Activated naive CD4-positive, alpha-beta T cell treated with anti-CD3 and anti-CD28 coated beads, Interleukin-2, amount 50 U/mL, for 24 hours (primary cell): ENCODE data around the gene TEX101.

Source experiments
- H3K27ac Mint-ChIP-seq: one replicate; pipeline ENCODE4 v1.8.0; 2021; ENCODE audit warnings: mild to moderate bottlenecking, mixed read lengths
- H3K27me3 Mint-ChIP-seq: one replicate; pipeline ENCODE4 v1.8.0; 2021; ENCODE audit warnings: mixed read lengths
- H3K36me3 Mint-ChIP-seq: one replicate; pipeline ENCODE4 v1.8.0; 2021; ENCODE audit warnings: mixed read lengths
- H3K4me1 Mint-ChIP-seq: one replicate; pipeline ENCODE4 v1.8.0; 2021; ENCODE audit warnings: mixed read lengths
- H3K4me3 Mint-ChIP-seq: one replicate; pipeline ENCODE4 v1.8.0; 2021; ENCODE audit warnings: mild to moderate bottlenecking, mixed read lengths
- H3K9me3 Mint-ChIP-seq: one replicate; pipeline ENCODE4 v1.8.0; 2021; ENCODE audit warnings: mixed read lengths

Gene TEX101

DNA sequence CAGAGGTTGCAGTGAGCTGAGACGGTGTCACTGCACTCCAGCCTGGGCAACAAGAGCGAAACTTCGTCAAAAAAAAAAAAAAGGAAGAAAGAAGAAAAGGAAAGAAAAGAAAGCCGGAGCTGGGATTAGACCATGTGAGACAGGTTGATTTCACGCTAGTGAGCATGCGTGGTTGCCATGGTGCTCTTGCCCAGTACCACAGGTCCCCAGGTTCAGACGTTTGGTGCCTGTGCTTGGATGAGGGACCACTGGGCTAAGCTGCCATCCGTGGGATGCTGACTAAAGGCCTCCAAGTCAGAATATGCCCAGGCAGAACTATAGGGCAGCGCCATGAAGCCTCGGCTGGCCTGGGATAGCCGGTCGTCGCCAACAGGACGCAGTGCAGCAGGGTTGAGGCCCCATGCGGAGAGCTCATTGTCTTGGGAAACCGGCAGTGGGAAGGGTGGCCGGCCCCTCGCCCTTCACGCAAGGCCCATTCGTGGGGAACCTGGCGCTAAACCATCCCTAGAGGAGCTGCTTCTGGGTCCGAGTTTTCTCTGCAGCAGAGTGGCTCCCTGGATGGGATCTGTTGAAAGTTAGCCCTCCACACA is 7.2 kb upstream of the TEX101 start:
- Mint-ChIP-seq H3K4me1 (no peaks in the 10 kb centered on the region), H3K27me3 (no peaks in the 10 kb centered on the region), H3K9me3 (no peaks in the 10 kb centered on the region), H3K36me3 (peaks cover 4% of the 10 kb centered on the region), H3K4me3 (no peak overlapping the region), H3K27ac (no peak overlapping the region)

DNA sequence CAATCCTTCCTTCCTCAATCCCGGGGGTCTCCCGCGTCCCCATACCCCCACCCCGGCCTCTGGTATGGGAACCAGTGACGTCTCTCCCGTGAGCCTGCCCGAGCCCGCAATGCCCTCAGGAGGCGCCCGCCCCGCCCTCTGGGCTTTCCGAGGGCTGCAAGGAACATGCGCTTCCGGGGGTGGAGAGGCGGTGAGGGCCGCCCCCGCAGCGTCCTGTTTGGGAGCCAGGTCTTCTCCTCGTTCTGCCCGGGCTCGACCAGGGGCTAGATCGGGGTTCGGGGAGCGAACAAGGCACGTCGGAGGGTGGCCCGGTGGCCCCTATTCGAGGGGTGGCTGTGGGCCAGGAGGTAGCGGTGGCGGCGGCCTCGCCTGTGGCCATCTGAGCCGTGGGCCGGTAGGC is 6.6 kb upstream of the TEX101 start:
- Mint-ChIP-seq H3K4me3 (no peak overlapping the region), H3K27ac (no peak overlapping the region), H3K27me3 (no peaks in the 10 kb centered on the region)

DNA sequence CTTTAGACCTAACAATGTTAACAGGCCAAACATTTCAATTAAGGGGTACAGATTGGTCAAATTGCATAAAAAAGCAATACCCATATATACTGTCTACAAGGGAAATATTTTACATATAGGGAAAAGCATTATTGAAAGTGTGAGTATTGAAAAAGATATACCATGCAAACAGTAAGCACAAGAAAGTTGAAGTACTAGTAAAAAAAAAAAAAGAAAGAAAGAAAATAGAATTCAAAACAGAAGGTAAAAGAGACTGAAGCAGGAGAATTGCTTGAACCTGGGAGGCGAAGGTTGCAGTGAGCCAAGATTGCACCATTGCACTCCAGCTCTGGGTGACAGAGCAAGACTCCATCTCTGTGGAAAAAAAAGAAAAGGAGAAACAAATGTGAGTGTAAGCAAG is 5.3 kb upstream of the TEX101 start:
- H3K36me3 Mint-ChIP-seq: peaks cover 4% of the 10 kb centered on the region
- H3K4me1 Mint-ChIP-seq: no peaks in the 10 kb centered on the region
- no peaks in the 10 kb centered on the region for H3K9me3 Mint-ChIP-seq
- H3K27me3 Mint-ChIP-seq: no peaks in the 10 kb centered on the region
- H3K4me3 Mint-ChIP-seq: no peak overlapping the region
- H3K27ac Mint-ChIP-seq: no peak overlapping the region

More for the DNA sequence above, 6.6 kb upstream of the TEX101 start:
- Mint-ChIP-seq H3K9me3 (no peaks in the 10 kb centered on the region), H3K36me3 (peaks cover 4% of the 10 kb centered on the region), H3K4me1 (no peaks in the 10 kb centered on the region)

DNA sequence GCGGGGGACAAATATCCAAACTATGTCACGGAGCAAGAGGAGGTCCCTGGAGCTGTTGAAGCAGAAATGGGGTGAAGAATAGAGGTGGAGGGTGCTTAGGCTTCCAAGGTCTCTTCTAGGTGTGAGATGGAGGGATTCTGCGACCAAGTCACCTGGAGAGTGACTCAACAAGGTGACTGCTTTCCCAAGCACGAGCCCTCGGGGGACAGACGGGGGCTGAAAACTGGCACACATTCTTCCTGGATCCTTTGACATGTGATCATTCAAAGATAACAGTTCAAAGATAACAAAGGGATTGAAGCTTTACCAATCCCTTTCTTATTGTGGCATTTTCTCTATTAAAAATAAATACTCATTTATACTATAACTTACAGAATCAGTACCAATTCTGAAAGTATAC is 2.2 kb upstream of the TEX101 start:
- H3K9me3 Mint-ChIP-seq: no peaks in the 10 kb centered on the region
- no peak overlapping the region for H3K27ac Mint-ChIP-seq
- no peaks in the 10 kb centered on the region for H3K27me3 Mint-ChIP-seq
- H3K36me3 Mint-ChIP-seq: peaks cover 1% of the 10 kb centered on the region
- no peaks in the 10 kb centered on the region for H3K4me1 Mint-ChIP-seq
- H3K4me3 Mint-ChIP-seq: no peak overlapping the region

DNA sequence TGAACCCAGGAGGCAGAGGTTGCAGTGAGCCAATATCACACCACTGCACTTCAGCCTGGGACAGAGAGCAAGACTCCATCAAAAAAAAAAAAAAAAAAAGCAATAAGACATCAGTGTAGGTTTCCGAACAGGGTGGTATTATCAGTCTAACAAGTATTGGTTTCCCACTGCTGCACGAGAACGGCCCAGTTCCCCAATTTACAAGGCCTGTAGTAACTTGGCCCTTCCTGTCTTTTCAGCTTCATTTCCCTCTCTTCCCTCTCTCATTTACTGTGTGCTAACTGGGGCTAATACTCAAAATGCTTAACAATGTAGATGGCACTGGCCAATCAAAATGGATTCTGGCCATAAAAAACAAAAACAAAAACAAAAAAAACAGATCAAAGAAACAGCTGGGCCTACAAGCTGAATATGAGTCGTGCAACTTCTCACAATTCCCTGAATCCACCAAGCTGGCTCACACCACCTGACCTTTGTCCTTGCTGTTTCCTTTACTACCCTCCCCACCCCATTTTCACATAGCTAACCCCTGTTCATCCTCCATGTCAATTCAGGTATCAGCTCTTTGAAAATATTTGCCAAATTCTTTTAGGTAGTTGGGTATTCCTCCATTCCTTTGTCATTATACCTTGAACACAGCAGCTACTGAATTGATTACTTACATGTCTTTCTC is 2.4 kb downstream of the TEX101 start:
- H3K4me1 Mint-ChIP-seq: no peaks in the 10 kb centered on the region
- H3K9me3 Mint-ChIP-seq: no peaks in the 10 kb centered on the region
- no peaks in the 10 kb centered on the region for H3K27me3 Mint-ChIP-seq
- no peak overlapping the region for H3K27ac Mint-ChIP-seq
- no peak overlapping the region for H3K4me3 Mint-ChIP-seq
- H3K36me3 Mint-ChIP-seq: peaks cover 1% of the 10 kb centered on the region

DNA sequence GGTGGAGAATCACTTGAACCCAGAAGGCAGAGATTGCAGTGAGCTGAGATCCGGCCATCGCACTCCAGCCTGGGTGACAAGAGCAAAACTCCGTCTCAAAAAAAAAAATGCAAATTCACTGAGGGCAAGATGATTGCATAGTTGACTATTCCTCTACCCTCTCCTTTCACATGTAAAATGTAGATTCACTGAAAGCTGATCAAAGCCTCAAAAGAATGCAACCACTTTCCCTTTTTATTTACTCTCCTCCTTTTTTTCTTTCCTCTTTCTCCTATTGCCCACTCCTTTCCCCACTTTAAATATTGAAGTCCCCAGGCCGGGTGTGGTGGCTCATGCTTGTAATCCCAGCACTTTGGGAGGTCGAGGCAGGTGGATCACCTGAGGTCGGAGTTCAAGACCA is 6.3 kb downstream of the TEX101 start:
- Mint-ChIP-seq H3K4me1 (peaks cover 11% of the 10 kb centered on the region), H3K9me3 (no peaks in the 10 kb centered on the region), H3K27ac (no peak overlapping the region)

DNA sequence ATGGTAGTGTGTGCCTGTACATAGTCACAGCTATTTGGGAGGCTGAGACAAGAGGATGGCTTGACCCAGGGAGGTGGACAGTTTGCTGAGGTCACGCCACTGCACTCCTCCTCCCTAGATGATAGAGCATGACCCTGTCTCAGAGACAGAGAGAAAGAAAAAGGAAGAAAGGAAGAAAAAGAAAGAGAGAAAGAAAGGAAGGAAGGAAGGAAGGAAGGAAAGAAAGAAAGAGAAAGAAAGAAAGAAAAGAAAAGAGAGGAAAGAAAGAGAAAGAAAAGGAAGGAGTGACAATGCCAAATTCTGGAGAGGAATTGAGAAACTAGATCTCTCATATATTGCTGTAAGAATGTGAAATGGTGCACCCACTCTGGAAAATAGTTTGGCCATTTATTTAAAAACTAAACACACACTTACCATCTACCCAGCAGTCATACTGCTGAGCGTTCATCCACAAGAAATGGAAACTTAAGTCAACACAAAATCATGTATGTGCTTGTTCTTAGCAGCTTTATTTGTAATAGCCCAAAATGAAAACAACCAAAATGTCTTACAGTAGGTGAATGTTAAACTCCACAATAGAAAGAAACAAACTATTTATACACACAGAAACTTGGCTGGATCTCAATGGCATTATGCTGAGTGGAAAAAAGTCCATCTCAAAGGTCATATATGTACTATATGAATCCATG is 7.5 kb downstream of the TEX101 start:
- Mint-ChIP-seq H3K27ac (no peak overlapping the region), H3K4me3 (no peak overlapping the region), H3K36me3 (no peaks in the 10 kb centered on the region), H3K4me1 (peaks cover 11% of the 10 kb centered on the region), H3K27me3 (no peaks in the 10 kb centered on the region), H3K9me3 (no peaks in the 10 kb centered on the region)

More for the DNA sequence above, 6.3 kb downstream of the TEX101 start:
- no peaks in the 10 kb centered on the region for H3K27me3 Mint-ChIP-seq
- H3K4me3 Mint-ChIP-seq: no peak overlapping the region
- peaks cover 1% of the 10 kb centered on the region for H3K36me3 Mint-ChIP-seq

DNA sequence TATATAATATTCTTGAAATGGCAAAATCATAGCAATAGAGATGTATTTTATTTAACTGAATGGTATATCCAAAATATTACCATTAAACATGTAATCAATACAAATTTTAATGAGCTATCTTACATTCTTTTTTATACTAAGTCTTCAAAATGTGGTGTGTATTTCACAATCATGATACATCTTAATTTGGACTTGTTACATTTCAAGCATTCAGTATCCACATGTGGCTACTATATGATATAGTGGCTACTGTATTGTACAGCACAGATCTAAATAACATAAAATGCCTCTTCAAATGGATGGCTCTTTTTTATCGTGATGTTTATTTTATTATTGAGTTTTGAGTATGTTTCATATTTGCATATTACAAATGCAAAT is 8.0 kb downstream of the TEX101 start:
- Mint-ChIP-seq H3K4me1 (peaks cover 11% of the 10 kb centered on the region), H3K27me3 (no peaks in the 10 kb centered on the region)

DNA sequence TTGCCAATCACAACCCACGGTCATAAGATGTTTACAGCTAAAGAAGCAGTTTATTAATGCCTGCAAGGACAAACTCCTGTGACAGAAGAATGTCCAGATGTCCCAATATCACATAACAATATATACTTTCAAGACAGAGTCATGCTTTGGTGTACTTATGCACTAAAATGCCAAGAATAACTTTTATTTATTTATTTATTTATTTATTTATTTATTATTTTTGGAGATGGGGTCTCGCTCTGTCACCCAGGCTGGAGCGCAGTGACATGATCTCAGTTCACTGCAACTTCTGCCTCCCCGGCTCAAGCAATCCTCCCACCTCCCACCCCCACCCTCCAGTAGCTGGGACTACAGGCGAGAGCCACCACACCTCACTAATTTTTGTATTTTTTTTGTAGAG is 9.1 kb downstream of the TEX101 start:
- no peaks in the 10 kb centered on the region for H3K27me3 Mint-ChIP-seq
- no peak overlapping the region for H3K27ac Mint-ChIP-seq
- H3K4me3 Mint-ChIP-seq: no peak overlapping the region
- H3K4me1 Mint-ChIP-seq: peaks cover 11% of the 10 kb centered on the region
- H3K36me3 Mint-ChIP-seq: no peaks in the 10 kb centered on the region
- no peaks in the 10 kb centered on the region for H3K9me3 Mint-ChIP-seq

More for the DNA sequence above, 8.0 kb downstream of the TEX101 start:
- Mint-ChIP-seq H3K9me3 (no peaks in the 10 kb centered on the region), H3K4me3 (no peak overlapping the region), H3K36me3 (no peaks in the 10 kb centered on the region), H3K27ac (no peak overlapping the region)

DNA sequence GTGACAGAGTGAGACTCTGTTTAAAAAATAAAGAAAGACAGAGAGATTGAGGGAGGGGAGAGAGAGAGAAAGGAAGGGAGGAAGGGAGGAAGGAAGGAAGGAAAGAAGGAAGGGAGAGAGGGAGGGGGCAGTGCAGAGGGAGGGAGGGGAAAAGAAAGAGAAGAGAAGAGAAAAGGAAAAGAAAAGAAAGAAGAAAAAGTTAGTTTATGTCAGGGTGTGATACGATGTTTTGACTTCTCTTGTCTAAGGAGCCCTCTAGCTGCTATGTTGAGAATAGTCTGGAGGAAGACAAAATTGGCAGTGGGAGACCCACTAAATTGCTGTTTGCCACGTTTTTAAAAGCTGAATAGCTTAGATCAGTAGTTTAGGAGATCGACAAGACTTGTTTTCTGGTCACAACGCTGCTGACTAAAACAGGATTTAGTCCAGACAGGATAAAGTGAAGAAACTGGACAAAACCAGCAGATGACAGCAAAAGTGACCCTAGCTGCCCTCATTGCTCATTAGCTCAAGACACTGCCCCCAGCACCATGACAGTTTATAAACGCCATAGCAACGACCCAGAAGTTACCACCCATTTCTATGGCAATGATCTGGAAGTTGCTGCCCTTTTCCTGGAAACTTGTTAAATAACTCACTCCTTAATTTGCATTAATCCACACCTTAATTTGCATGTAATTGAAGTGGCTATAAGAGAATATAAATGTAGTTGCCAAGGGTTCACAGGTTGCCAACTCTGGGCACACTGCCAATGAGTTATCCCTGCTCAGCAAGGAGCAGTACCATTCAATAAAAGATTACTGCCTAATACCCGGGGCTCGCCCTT is 11.1 kb downstream of the TEX101 start:
- H3K27ac Mint-ChIP-seq: no peak overlapping the region
- no peak overlapping the region for H3K4me3 Mint-ChIP-seq
- H3K4me1 Mint-ChIP-seq: peaks cover 16% of the 10 kb centered on the region
- H3K36me3 Mint-ChIP-seq: no peaks in the 10 kb centered on the region
- H3K27me3 Mint-ChIP-seq: no peaks in the 10 kb centered on the region
- H3K9me3 Mint-ChIP-seq: no peaks in the 10 kb centered on the region

DNA sequence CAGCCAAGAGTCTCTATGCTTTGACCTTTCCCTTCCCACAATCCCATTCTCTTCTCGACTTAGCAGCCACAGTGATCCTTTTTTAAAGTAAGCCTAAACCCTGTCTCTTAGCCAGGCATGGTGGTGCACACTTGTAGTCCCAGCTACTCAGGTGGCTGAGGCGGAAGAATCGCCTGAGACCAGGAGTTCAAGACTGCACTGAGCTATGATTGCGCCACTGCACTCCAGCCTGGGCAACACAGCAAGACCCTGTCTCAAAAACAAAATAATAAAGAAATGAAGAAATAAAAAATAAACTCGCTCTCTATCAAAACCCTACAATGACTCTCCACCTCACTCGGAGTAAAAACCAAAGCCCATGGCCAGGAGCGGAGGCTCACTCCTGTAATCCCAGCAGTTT is 14.7 kb downstream of the TEX101 start:
- Mint-ChIP-seq H3K27me3 (no peaks in the 10 kb centered on the region), H3K27ac (no peak overlapping the region), H3K9me3 (no peaks in the 10 kb centered on the region), H3K4me1 (peaks cover 28% of the 10 kb centered on the region), H3K36me3 (no peaks in the 10 kb centered on the region), H3K4me3 (no peak overlapping the region)

DNA sequence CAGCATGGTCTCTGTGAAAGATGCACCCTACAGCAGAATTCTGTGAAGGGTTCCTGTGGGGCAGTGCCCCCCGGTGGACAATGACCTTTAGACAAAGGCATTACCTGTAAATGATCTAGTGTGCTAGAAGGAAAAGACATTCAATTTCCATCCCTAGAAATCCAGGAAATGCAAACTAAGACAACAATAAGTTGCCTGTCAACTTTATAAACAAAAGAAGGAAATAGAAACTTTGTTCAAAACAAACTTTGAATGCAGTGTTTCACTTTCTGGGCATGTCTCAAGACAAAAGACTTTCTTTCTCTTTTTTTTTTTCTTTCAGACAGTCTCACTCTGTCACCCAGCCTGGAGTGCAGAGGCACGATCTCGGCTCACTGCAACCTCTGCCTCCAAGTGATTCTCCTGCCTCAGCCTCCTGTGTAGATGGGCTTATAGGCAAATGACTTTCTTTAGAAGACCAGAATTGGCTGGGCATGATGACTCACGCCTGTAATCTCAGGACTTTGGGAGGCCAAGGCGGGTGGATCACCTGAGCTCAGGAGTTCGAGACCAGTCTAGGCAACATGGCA is 15.5 kb downstream of the TEX101 start:
- peaks cover 24% of the 10 kb centered on the region for H3K4me1 Mint-ChIP-seq
- no peaks in the 10 kb centered on the region for H3K9me3 Mint-ChIP-seq
- no peak overlapping the region for H3K4me3 Mint-ChIP-seq
- H3K36me3 Mint-ChIP-seq: peaks cover 1% of the 10 kb centered on the region
- no peak overlapping the region for H3K27ac Mint-ChIP-seq
- H3K27me3 Mint-ChIP-seq: no peaks in the 10 kb centered on the region

DNA sequence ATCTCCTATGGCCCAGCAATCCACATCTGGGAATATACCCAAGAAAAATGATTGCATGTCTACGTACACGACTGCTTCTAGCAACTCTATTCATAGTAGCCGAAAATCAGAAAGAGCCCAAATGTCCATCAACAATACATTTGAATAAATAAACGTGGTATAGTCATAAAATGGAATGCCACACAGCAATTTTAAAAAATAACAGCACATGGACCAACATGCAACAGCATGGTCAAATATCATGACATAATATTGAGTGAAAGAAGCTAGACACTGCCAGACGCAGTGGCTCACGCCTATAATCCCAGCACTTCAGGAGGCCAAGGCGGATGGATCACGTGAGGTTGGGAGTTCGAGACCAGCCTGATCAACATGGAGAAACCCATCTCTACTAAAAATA is 16.3 kb downstream of the TEX101 start:
- Mint-ChIP-seq H3K27me3 (no peaks in the 10 kb centered on the region), H3K27ac (peak overlapping the region; percentile 23)

DNA sequence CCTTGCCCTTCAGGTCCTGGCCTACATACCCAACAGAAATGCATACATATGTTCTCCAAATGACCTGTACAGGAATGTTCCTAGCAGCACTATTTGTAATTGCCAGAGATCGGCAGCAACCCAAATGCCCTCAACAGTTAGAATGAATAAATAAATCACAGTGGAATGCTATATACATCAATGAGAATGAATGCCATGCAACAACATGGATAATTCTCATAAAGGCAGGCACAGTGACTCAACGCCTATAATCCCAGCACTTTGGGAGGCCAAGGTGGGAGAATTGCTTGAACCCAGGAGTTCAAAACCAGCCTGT is 18.6 kb downstream of the TEX101 start:
- Mint-ChIP-seq H3K4me1 (peaks cover 47% of the 10 kb centered on the region), H3K4me3 (no peak overlapping the region), H3K27me3 (no peaks in the 10 kb centered on the region), H3K27ac (no peak overlapping the region), H3K36me3 (peaks cover 1% of the 10 kb centered on the region), H3K9me3 (no peaks in the 10 kb centered on the region)

More for the DNA sequence above, 16.3 kb downstream of the TEX101 start:
- Mint-ChIP-seq H3K9me3 (no peaks in the 10 kb centered on the region), H3K36me3 (peaks cover 1% of the 10 kb centered on the region), H3K4me3 (no peak overlapping the region), H3K4me1 (peaks cover 24% of the 10 kb centered on the region)

DNA sequence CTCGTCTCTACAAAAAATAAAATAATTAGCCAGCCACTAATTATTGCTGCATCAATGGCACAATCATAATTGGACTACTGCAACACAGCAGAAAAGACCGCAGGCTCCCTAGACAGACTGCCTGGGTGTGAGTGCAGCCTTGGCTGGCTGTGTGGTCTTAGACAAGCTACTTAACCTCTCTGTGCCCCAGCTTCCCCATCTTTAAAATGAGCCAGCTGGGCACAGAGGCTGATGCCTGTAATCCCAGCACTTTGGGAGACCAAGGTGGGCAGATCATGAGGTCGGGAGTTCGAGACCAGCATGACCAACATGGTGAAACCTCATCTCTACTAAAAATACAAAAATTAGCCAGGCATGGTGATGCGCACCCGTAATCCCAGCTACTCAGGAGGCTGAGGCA is 19.0 kb downstream of the TEX101 start:
- Mint-ChIP-seq H3K27me3 (no peaks in the 10 kb centered on the region), H3K27ac (no peak overlapping the region), H3K36me3 (peaks cover 1% of the 10 kb centered on the region), H3K9me3 (no peaks in the 10 kb centered on the region), H3K4me3 (no peak overlapping the region), H3K4me1 (peaks cover 51% of the 10 kb centered on the region)
